ENCODE data around the gene CCDC9B.

The CCDC9B gene

DNA sequence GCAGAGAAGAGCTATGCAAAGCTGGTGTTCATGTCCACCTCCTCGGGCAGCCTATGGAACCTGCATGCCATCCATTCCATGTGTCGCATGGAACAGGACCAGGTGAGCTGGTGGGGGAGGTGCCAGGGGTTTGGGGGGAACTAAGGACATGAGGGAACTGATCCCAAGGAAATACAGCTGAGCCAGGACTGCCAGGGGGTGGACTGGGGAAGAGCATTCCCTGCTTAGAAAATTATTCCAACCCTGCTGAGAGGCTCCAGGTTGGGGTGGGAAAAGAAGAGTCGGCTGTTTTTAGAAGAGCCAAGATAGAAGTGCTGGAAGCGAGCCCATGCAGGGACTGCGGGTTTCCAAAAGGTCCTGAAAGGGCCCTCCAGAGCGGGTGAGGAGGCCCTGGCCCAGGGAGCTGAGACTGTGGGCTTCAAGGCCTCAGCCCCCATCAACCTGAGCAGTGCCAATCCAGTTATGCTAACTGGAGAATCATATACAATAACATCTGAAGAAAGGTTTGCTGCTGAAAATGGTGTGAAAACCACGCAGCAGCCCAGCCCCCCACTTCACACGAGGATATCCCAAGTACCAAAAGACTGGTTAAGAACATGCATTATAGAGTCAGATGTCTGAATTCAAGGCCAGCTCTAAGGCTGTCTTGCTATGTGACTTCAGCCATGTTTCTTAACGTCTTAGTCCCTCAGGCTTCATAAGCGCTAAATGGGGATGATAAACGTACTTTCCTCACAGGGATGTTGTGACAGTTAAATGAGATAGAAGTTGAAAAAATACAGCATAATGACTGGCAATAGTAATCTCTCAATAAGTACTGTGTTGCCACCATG lies 25.1 kb upstream of the CCDC9B start:
- DNase-seq (ENCODE audit: low spot score): no peak

DNA sequence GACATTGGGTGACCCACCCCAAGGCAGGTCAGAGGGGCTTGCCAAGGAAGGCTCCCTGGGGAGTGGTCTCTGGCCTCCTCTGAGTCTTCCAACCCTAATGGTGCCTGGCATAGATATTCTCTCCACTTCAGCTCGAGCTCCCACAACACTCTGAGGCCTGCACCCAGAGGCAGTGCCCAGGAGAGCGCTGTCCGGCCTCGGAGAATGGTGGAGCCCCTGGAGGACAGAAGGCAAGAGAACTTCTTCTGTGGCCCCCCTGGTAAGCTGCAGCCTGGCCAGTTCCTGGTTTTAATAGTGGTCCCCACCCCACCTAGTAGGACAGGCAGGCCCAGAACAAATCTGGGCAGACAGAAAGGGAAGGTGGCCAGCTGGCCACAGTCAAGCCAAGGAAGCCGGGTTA lies 24.3 kb upstream of the CCDC9B start:
- no peak for DNase-seq (ENCODE audit: low spot score)

DNA sequence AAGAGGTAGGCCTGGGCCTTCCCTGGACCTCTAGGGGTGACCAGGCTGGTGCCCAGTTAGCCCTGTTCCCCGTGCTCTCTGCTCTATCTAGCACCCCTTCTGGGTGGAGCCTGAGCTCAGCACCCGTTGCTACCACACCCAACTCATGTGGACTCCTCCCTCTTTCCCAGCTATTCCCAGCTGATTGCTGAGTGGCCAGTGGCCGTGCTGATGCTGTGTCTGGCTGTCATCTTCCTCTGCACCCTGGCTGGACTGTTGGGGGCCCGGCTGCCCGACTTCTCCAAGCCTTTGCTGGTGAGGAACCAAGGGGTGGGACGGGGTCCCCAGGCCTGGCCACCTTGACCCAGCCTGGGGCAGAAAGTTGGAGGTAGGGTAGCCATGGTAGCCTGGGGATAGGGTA lies 23.5 kb upstream of the CCDC9B start:
- DNase-seq (ENCODE audit: low spot score): no peak

DNA sequence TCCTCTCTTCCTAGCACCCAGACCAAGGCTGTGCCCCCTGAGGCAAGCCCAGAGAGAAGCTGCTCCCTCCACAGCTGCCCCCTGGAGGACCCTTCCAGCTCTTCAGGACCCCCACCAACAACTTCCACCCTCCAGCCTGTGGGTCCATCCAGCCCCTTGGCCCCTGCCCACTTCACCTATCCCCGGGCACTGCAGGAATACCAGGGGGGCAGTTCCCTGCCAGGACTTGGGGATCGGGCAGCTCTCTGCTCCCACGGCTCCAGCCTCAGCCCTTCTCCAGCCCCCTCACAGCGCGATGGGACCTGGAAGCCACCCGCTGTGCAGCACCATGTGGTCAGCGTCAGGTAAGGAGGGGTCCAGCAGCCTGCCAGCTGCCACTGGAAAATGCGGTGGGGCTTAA lies 22.9 kb upstream of the CCDC9B start:
- no peak for DNase-seq (ENCODE audit: low spot score)

DNA sequence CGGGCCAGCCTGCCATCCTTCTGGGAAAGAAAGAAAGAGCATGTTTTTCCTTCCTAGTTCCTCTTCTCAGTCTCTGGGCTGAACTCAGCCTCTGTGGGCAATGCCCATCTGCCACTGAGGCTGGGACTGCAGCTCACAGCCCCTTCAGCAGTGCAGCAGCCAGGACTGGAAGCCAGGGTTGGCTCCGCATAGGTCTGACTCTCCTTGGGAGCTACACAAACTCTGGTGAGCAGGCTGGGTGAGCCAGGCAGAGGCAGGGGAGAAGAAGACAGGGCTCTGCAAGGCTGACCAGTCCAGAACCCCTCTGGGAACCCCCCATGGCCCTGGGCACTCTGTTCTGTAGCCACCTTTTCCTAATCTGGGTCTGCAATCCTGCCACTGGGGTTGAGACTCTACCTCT lies 20.9 kb upstream of the CCDC9B start:
- DNase-seq (ENCODE audit: low spot score): no peak

DNA sequence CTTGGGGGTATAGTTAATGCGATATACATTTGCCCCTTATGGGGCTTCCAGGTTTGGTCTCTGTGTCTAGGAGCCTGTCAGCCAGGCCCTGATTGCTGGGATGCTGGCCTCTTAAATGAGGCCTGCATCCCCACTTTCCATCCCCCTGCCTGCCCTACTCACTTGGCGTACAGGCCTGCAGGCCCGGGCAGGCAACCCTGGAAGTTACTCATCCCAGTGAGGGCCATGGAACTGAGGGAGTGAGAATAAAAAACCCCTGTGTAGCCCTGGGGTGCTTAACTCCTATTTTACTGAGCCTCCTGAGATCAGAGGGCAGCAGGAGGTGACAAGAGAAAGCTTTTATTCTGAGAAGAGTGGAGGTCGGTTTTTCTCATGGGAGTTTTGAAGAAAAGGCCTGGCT lies 19.3 kb upstream of the CCDC9B start:
- DNase-seq (ENCODE audit: low spot score): no peak

DNA sequence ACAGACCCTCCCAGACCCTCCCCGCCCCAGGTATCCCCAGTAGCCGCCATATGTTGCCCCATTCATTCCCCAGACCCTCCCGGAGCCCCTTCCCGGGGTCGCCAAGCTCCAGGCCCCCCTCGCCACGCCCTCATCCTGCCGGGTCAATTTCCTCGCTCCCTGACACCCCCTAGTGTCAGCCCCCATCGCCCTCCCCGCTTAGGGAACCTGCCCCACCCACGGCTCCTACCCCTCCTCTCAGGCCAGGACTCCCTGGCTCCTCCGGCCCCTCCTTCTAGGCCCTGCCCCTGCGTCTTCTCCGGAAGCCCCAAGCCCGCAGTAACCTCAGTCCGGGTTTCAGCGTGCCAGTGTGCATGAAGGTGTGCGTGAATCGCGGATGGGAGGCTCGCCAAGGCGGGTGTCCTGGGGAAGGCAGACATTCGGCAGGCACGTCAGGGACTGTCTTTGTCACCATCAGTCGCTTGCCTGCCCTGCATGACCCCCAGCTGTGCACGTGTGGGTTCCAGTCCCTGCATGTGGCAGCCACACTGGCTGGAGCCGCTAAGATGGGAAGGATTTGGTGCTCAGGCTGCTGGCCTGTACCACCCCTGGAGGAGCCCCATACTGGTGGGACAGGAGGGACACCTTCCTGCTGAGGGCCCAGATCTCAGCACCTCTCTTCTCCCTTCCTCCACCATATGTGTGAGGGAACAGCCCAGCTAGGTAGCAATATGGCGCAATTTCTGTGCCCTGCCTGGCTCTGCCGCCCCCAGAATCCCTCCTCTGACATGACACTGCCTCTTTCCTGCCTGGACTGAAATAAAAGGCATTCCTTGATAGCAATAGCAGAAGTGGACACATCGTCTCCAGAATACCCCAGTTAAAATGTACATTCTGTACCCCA lies 18.0 kb upstream of the CCDC9B start:
- DNase-seq (ENCODE audit: low spot score): no peak

DNA sequence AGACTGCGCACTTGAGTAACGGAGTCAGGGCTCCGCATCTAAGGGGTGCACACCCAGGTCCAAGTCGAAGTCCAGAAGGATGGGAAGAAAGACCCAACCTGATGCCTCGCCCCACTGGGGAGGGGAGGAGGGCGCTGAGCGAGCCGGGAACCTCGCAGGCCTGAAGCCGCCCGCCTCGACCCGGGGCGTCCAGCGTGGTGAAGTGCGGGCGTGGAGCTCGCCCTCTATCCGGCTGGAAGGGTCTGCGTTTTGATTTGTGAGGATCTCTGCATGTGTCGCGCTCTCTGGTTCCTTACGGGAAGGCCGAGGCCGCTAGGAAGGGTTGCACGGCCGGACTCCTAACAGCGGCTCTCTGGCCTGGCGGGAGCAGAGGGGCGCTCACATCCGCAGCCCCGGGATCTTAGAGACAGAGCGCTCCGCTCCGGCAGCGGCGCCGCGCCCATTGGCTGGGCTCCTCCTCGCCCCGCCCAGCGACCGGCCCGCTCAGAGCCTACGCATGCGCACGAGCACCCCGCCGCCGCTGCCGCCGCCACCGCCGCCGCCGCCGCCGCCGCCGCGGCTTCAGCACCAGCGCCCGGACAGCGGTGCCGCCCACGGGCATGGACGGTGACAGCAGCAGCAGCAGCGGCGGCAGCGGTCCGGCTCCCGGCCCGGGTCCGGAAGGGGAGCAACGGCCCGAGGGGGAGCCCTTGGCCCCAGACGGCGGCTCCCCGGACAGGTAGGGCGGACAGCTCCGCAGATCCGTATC lies 17.2 kb upstream of the CCDC9B start, which contains the start of gene DISP2:
DISP2 (plus strand) TSS at position 497 of the 748 bp plus-strand sequence; CDS start at position 600, 103 bp downstream.
- peak; percentile 98 for DNase-seq (ENCODE audit: low spot score)

DNA sequence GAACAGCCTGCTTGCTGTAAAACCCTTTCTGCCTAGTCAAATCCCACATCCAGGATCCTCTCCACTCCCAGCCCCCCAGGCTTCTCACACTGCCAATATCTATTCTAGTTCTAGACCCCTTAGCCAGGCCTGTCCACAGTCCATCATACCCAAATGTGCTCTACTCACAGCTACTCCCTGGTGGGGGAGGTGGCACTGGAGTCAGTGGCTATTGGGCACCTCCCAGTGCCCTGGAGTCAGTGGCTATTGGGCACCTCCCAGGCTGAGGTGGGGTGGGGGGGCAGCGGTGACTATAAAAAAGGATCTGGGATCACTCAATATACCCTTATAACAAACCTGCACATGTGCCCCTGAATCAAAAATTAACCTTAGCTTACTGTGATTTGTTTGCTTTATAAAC lies 16.5 kb upstream of the CCDC9B start:
- DNase-seq (ENCODE audit: low spot score): no peak

DNA sequence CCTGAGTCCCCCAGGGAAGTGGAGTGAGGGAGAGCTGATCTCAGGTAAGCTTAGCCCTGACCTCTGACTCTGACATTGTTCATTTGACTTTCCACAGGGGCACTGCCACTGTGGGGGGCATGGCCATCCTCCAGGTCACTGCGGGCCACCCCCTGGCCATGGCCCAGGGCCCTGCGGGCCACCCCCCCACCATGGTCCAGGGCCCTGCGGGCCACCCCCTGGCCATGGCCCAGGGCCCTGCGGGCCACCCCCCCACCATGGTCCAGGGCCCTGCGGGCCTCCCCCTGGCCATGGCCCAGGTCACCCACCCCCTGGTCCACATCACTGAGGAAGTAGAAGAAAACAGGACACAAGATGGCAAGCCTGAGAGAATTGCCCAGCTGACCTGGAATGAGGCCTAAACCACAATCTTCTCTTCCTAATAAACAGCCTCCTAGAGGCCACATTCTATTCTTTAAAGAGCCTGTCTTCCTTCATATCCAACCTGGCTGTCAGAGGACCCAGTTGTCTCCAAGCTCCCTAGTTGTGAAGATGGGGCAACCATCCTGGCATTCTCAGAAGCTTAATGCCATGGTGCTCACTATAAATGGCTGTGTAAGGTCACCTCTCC lies 15.3 kb upstream of the CCDC9B start:
- no peak for DNase-seq (ENCODE audit: low spot score)

DNA sequence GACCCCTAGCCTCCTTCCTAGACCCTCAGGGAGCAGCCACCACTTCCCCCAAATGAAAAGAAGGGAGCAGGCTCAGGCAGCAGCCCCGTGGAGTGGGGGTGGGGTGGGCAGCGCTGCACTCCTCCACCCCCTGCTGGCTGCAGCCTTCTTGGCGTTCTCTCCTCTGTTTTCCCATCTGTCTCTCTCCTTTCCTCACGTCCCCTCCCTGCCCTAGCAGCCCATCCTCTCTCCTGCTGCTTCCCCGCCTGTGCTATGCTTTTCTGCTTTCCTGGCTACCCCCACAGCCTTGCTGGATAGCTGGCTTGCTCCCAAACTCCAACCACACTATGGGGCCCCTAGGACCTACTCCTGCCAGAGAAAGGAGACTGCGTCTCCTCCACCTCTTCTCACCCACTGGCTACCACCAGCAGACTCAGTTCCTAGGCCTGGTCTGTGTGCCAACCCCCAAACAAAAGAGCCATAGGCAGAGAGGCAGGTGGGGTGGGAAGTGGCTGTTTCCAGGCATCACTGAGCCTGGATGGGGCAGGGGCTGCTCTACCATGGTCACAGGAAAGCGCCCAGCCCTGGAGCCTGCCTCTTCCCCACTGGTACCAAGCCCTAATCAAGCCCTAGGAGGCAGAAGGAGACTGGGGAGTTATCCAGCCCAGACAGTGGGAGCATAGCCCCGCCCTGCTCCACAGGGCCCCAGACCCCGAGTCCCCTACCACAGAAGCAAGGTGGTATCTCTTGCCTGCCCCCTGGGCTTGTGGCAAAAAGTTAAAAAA lies 13.9 kb upstream of the CCDC9B start:
- DNase-seq (ENCODE audit: low spot score): peak; percentile 86

DNA sequence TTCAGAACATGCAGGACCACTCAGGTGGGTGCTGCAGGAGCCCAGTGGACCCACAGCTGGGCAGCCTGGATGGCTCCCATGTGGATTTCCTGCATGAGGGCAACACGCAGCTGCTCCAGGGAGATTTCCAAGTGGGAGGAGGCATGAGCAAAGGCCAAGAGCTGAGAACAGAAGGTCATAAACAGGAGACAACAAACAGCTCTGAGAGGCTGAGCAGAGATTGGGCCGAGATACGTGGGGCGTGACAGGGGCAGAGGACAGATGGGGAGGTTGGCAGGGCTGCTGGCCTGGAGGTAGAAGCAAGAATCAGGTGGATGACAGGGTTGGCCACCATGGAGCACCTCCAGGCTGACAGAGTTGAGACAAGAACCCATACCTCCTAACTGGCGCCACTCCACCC lies 13.0 kb upstream of the CCDC9B start:
- peak; percentile 49 for DNase-seq (ENCODE audit: low spot score)

DNA sequence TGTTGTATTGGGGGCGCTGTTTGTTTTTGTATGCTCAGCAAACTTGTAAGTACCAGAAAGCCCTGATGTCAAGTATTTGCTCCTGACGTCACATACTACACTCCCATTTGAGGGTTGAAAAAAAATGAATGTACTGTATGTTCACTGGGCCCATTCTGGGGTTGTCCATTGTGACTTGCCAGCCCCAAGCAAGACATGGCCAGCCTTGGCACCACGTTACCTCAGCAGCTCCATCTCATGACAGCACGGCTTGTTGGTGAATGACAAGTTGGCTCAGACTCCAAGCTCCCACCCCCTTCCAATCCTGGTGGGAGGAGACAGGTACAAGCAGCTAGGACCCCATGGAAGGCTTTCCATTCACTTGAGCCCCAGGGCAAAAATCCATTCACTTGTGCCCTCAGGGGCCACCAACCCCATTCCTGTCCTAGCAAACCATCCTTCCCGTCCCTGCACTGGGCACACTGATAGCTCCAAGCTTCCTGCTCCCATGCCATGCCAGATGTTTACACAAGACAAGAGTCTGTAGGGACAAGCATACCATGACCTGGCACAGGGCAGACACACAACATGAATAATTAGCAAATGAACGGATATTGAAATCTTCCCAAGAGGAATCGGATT lies 11.7 kb upstream of the CCDC9B start:
- no peak for DNase-seq (ENCODE audit: low spot score)

DNA sequence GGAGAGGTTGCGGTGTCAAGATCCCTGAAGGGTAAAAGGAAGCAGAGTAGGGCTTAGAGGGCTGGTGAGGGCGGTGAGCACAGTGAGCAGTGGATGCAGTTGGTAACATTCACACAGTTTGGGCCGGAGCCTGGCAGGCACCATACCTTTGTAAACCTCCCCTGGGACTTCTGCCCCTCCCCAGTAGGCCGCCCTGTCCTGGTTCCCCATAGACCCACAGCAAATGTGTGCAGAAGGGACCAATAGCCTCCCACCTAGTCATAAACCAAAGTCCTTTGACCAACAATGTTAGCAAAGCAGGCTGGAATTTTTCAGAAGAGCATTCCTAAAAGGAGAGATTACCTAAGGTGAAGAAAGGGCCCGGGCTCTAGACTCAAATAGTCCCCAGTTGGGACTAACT lies 8.4 kb upstream of the CCDC9B start:
- DNase-seq (ENCODE audit: low spot score): no peak

DNA sequence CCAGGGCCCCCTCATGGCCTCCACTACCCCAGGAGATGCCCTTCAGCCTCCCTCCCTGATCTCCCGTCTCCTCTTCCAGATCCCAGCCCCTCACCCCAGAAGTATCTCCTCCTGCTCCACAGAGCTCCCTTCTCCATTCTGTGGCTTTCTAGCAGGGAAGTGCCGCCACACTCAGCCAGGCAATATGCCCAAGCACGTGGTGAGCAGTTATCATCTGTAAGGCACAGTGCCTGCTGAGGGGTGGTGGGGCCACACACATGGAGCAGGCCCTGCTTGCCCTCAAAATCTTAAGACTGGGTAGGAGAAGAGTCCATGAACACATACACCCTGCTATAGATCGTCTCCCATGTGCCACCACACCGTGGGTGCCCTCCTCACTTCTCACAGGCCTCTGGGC lies 7.7 kb upstream of the CCDC9B start:
- DNase-seq (ENCODE audit: low spot score): no peak

DNA sequence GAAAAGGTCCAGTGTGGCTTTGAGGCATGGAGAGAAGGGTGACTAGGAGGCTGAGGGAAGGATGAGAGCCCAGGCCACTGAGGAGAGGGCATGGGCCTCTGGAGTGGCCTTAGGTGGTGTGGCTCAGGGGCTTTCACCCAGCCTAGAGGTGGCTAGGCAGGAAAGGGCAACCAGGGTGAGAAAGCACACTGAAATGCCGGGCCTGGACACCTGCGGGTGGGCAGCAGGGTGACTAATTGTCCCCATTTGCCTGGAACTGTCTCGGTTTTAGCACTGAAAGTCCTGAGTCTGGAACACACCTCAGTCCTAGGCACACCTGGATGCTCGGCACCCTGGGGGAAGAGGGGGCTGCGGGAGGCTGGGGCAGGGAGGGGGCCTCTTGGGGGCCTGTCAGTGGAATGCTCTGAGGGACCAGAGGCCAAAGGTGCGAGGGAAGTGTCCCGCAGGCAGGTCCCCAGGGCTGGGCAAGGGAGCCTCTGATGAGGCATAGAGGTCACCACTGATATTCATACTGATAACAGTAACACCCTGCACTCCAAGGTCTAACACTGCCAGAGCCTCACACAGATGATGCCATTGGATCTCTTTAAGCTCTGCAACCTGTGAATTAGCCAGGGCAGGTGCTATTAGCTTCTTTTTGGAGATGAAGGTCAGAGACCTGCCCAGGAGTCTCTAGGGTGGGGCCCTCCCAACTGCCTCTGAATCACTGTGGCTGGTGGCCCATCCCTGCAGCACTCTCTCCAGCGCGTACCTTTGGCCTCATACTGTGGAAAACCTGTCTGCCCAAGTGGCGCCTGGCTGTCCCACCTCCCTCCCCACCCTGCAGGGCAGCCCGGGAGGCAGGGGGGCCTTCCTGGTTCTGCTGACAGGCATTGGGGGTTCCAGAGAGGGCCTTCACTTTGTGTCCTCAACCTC lies 7.1 kb upstream of the CCDC9B start:
- DNase-seq (ENCODE audit: low spot score): no peak

DNA sequence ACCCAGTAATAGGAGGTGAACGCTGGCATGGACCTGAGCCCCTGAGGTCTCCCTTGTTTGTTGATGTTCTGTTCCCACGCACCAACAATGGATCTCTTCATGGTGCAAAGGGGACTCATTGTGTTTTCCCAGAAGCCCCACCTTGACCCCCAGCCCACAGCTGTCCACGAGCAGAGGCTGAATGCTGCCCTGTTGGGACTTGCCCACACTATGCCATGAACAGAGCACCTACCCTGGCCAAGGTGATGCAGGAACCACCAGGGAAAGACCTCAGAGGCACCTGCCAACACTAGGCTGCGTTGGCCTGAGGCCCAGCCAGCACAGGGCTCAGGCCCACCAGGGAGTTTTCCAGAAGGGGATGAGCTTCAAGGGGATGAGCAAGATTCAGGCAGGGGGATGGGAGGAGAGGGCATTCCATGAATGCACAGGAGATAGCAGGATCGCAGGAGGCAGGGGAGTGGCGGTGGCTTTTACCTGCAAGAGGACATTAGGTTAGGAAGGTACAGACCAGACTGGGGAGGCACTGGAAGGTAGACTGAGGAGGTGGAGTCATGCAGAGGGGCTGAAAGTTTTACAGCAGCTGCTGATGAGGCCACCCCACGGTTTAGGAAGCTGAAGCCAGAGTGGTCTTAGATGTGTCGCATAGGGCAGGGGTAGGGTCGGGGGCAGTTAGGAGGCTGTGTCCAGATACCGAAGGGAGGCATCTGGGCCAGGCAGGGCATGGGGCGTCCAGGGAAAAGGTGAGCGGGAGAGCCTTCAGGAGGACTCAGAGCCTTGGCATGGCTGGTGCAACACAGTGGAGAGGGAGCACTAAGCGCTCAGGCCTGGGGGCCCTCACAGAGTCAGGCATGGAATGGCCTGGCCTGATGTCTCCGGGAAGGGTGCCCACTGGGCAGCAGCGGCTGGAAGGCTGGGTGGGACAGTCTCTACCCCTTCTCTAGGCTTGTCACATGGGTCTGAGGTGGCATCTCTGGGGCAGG lies 6.1 kb upstream of the CCDC9B start:
- no peak for DNase-seq (ENCODE audit: low spot score)

DNA sequence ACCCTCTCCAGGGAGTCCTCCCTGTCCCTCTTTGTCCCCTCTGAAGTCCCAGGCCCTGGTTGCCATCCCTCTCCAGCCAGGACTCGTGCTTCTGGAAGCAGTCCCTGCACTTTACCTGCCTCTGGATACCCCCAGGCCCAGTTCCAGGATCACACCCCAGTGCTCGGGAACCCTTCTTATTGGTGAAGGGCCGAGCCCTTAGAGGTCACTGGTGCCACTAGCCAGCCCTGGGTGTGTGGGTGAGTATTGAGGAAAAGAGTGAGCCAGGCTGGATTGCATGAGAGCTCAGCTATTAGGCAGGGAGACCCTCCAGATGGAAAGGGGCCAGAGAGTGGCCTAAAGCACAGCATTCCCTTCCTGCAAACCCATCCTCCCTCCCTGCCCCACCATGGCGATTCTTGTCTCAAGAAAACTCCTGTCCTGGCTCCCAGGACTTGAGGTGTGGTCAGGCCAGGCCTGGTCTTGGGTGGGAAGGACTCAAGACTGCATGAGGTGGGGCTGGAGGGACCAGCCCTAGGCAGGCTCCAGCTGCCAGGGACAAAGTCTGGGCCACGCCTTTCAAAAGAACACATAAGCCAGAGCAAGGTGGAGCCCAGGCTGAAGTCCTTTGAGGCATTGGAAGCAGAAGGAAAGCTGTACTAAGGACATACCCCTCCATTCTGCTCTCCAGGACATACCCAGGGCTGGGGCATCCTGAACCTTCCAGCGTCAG lies 5.3 kb upstream of the CCDC9B start:
- DNase-seq (ENCODE audit: low spot score): no peak
